Cardiac fibroblast (primary cell): ENCODE measurements around the gene ANXA6.

Experiments used
- DNase-seq, 2 donors: peaks; one replicate each; pipeline versions ENCODE4 v3.0.0 to v3.0.0-alpha.2; 2010; ENCODE audit warnings: low read depth in 2 of 2
- H3K4me3 ChIP-seq, 2 donors: replicated peaks in 1 of 2; 1 replicate in 1 of 2; 2 replicates in 1 of 2; pipeline ENCODE4 v1.5.1; 2011; ENCODE audit warnings: low read depth in 2 of 2, low read length in 2 of 2, mild to moderate bottlenecking in 2 of 2, moderate library complexity in 1 of 2
- TF ChIP-seq, protein P1 (sequence below): IDR thresholded peaks from one replicate; pipeline ENCODE4 v1.5.1; 2011; ENCODE audit warnings: low read depth, mild to moderate bottlenecking, low read length, inconsistent platforms

The ANXA6 gene

DNA sequence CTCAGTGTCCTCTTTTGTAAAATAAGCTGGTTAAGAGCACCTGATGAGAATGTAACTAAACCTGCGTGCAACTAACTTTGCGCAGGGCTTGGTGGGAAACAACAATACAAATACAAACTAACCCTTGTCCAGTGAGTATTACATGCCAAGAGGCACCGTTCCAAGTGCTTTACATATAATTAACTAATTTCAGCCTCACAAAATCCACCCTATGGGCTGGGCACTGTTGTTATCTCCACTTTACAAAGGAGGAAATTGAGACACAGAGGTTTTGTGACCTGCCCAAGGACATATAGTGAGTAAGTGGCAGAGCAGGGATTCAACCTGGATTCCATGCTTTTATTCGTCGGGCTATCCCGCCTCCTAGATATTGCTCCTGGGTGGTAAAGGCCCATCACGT lies 50.5 kb downstream of the ANXA6 start:
- no peak overlapping the region for H3K4me3 ChIP-seq
- DNase-seq, result no peak
- TF ChIP-seq, protein P1, sequence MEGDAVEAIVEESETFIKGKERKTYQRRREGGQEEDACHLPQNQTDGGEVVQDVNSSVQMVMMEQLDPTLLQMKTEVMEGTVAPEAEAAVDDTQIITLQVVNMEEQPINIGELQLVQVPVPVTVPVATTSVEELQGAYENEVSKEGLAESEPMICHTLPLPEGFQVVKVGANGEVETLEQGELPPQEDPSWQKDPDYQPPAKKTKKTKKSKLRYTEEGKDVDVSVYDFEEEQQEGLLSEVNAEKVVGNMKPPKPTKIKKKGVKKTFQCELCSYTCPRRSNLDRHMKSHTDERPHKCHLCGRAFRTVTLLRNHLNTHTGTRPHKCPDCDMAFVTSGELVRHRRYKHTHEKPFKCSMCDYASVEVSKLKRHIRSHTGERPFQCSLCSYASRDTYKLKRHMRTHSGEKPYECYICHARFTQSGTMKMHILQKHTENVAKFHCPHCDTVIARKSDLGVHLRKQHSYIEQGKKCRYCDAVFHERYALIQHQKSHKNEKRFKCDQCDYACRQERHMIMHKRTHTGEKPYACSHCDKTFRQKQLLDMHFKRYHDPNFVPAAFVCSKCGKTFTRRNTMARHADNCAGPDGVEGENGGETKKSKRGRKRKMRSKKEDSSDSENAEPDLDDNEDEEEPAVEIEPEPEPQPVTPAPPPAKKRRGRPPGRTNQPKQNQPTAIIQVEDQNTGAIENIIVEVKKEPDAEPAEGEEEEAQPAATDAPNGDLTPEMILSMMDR, result no peak

DNA sequence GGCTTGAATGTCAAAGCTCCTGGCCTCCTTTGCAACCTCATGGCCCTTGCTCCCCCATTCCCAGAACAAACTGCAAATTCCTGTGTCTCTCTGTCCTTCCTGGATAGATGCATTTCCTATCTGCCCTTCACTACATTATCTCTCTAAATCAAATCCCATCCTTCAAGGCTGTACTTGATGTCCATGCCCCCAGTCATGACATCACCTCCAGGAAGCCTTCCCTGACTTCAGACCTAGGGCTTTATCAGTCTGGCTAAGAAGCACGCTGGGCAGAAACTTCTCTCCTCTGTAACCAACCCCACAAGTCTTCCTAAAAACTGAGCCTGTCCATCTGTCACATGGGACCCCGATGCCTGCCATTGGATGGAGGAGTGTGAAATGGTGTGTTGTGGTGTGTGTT lies 51.1 kb downstream of the ANXA6 start:
- DNase-seq, result no peak
- H3K4me3 ChIP-seq, result no peak overlapping the region
- TF ChIP-seq, protein P1, result no peak

DNA sequence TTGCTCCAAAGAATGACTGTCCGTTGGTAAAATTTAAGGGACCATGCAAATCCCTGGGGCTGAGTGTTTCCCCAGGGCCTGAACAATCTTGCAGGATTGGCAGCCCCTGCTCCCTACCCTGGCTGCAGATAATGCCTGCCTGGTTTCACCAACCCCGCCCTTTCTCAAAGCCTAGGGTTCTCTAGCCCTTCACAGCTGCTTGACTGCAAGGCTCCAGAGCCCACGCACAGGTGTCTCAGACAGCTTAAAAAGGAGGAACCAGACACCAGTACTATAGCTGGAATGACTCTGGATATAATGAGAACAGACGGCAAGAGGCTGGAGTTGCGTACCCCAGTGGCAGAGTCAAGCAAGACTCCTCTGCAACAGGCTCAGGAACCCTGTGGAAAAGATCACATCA lies 51.5 kb downstream of the ANXA6 start:
- no peak overlapping the region for H3K4me3 ChIP-seq
- DNase-seq, result no peak
- TF ChIP-seq, protein P1, result no peak

DNA sequence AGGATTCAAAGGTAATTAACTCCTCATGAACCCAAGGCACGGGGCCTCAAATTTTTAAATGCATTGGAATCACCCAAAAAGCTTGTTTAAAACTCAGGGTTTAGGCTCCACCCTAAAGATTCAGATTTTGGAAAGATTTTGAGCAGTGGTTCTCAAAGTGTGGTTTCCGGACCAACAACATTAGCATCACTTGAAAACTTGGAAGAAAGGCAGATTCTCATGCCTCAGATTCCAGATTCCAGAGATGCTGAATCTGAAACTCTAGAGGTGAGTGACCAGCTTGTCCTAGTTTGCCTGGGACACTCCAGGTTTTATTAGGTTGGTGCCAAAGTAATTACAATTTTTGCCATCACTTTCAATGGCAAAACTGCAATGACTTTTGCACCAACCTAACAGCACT lies 52.0 kb downstream of the ANXA6 start:
- H3K4me3 ChIP-seq, result no peak overlapping the region
- no peak for DNase-seq
- TF ChIP-seq, protein P1, result no peak

DNA sequence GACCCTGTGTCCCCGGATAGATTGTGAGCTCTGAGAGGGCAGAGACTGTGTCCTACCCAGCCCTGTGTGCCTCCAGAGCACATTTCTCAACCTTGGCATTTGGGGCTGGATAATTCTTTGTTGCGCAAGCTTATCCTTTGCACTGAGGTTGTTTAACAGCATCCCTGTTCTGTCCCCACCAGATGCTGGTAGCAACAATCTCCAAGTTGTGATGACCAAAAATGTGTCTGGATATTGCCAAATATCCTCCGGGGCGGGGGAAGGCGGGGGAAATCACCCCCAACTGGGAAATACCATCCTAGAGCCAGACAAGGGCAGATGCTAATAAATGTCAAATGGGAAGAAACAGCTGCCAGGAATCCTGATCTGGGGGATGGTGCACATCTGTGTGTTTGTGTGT lies 52.8 kb downstream of the ANXA6 start:
- peak; percentile 57 to 95 for DNase-seq
- H3K4me3 ChIP-seq, result no peak overlapping the region
- TF ChIP-seq, protein P1, result no peak

DNA sequence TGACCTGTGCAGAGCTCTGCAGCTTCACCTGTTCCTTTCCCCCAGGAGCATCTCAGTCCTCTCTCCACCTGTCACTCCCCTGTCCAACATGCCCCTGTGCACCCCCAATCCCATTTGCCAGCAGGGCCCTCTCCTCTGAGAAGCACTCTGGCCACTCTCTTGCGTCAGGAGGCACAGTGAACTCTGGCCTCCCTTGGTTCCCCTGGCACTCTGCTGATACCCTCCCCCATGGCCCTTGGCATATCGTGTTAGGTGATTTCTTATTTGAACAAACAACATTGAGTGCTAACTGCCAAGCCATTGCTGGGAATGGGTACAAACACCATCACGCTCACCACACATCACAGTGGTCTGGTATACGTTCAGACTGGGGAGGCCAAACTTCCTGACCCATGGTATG lies 55.8 kb downstream of the ANXA6 start:
- TF ChIP-seq, protein P1, result no peak
- no peak overlapping the region for H3K4me3 ChIP-seq
- no peak for DNase-seq

DNA sequence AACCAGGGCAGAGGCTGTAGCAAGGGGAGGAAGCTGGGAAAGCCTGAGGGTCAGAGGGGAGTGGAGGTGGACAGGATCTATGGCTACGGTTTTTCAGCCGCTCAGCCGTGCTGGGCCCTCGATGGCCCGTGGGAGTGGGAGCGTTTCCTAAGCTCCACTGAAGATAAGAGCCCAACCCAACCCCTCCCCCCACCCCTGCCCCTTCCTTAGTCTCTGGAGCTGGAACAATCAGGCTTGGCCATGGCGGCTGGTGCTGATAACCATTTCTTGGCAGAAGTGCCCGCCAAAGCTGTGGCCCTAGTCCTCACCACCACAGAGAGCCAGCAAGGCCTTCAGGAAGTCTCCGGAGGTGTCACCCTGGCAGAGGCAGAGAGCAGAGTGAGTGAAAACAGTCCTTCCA lies 56.4 kb downstream of the ANXA6 start:
- TF ChIP-seq, protein P1, result no peak
- DNase-seq, result peak in 1 of 2 donors; percentile 17

More for the DNA sequence above, 56.4 kb downstream of the ANXA6 start:
- H3K4me3 ChIP-seq, result no peak overlapping the region
